IMR-90 (cell line): ENCODE results near the gene RELN. TPM values are rescaled to one million over a fixed set of nuclear protein-coding genes. Genes with fewer than 3 reads are reported as not detected.

Experiments used
- ATAC-seq: fragments of 200-7000 bp; cut with Tn5 transposase; 2 replicates; pipeline ENCODE4 v1.9.1; 2020; ENCODE audit warnings: low read depth, mild to moderate bottlenecking, moderate library complexity
- BruUV-seq: library from RNA; stranded (reverse); fragments of 400-500 nt; replicated peaks from 2 replicates; lab custom pipeline; 2021; lab: Mats Ljungman, UMichigan
- CTCF ChIA-PET: fragments of 300-600 bp; formaldehyde crosslinking; extraction: SDS; loops from one replicate; lab custom pipeline; 2021; ENCODE audit warnings: antibody characterized with exemption; lab: Yijun Ruan, JAX
- POLR2A ChIA-PET: fragments of 300-600 bp; sonication (Branson Sonifier 250); formaldehyde crosslinking; loops from one replicate; lab custom pipeline; 2022; ENCODE audit warnings: antibody characterized with exemption; ENCODE audit not compliant: unreplicated experiment; lab: Charles Lee
- DNase-seq: peaks from one replicate; pipeline ENCODE4 v3.0.0; 2013
- H2AFZ ChIP-seq: replicated peaks from 2 replicates; pipeline ENCODE3; 2013; ENCODE audit warnings: low read length, mild to moderate bottlenecking; ENCODE audit not compliant: poor library complexity
- H2AK5ac ChIP-seq: 2 replicates; pipeline ENCODE4 v1.6.1; 2013; ENCODE audit warnings: low read depth, low read length, inconsistent platforms
- H2AK9ac ChIP-seq: replicated peaks from 2 replicates; pipeline ENCODE3; 2013; ENCODE audit warnings: mild to moderate bottlenecking, low read depth, low read length, moderate library complexity; ENCODE audit not compliant: poor library complexity
- H2BK120ac ChIP-seq: 2 replicates; pipeline ENCODE4 v1.6.1; 2013; ENCODE audit warnings: low read depth, low read length, inconsistent platforms
- H2BK15ac ChIP-seq: 3 replicates; pipeline ENCODE4 v1.6.1; 2013; ENCODE audit warnings: low read depth, low read length, inconsistent platforms
- H2BK20ac ChIP-seq: 2 replicates; pipeline ENCODE4 v1.6.1; 2013; ENCODE audit warnings: low read depth, mild to moderate bottlenecking, inconsistent platforms, low read length, moderate library complexity
- H2BK5ac ChIP-seq: 2 replicates; pipeline ENCODE4 v1.6.1; 2013; ENCODE audit warnings: mild to moderate bottlenecking, low read depth, low read length, inconsistent platforms; ENCODE audit not compliant: poor library complexity, severe bottlenecking
- H3K14ac ChIP-seq: replicated peaks from 2 replicates; pipeline ENCODE4 v1.6.1; 2013; ENCODE audit warnings: low read depth, low read length, inconsistent platforms
- H3K18ac ChIP-seq: 2 replicates; pipeline ENCODE4 v1.6.1; 2013; ENCODE audit warnings: low read depth, low read length, control low read depth
- H3K23ac ChIP-seq: 2 replicates; pipeline ENCODE4 v1.6.1; 2013; ENCODE audit warnings: low read depth, low read length, inconsistent platforms
- H3K27ac ChIP-seq: 2 replicates; pipeline ENCODE4 v1.5.1; 2013; ENCODE audit warnings: mild to moderate bottlenecking, control low read depth, low read length; ENCODE audit not compliant: insufficient read depth
- H3K27me3 ChIP-seq: 2 replicates; pipeline ENCODE4 v1.6.1; 2013; ENCODE audit warnings: low read length; ENCODE audit not compliant: control insufficient read depth, insufficient read depth
- H3K36me3 ChIP-seq: 2 replicates; pipeline ENCODE4 v1.6.1; 2013; ENCODE audit warnings: low read length, mixed read lengths; ENCODE audit not compliant: control insufficient read depth, insufficient read depth
- H3K4ac ChIP-seq: 2 replicates; pipeline ENCODE4 v1.6.1; 2013; ENCODE audit warnings: low read depth, low read length, inconsistent platforms
- H3K4me1 ChIP-seq: 2 replicates; pipeline ENCODE4 v1.6.1; 2013; ENCODE audit warnings: low read length, mixed read lengths; ENCODE audit not compliant: control insufficient read depth, insufficient read depth
- H3K4me2 ChIP-seq: 2 replicates; pipeline ENCODE4 v1.6.1; 2013; ENCODE audit warnings: low read depth, mild to moderate bottlenecking, control low read depth, low read length, moderate library complexity
- H3K4me3 ChIP-seq: 2 replicates; pipeline ENCODE4 v1.5.1; 2013; ENCODE audit warnings: low read depth, mild to moderate bottlenecking, control low read depth, low read length, moderate library complexity; ENCODE audit not compliant: insufficient read depth
- H3K56ac ChIP-seq: 2 replicates; pipeline ENCODE4 v1.6.1; 2013; ENCODE audit warnings: low read length, inconsistent platforms; ENCODE audit not compliant: insufficient read depth; ENCODE audit errors: extremely low read depth
- H3K79me1 ChIP-seq, 2 experiments: 2 replicates each; pipeline ENCODE4 v1.6.1; 2013; ENCODE audit warnings: low read length in 2 of 2, inconsistent platforms in 1 of 2, low read depth in 1 of 2
- H3K9ac ChIP-seq: 2 replicates; pipeline ENCODE4 v1.6.1; 2013; ENCODE audit warnings: low read depth, low read length, control low read depth
- H3K9me1 ChIP-seq: 2 replicates; pipeline ENCODE4 v1.6.1; 2013; ENCODE audit warnings: low read length, inconsistent platforms; ENCODE audit not compliant: insufficient read depth
- H3K9me3 ChIP-seq: 2 replicates; pipeline ENCODE4 v1.6.1; 2013; ENCODE audit warnings: low read length; ENCODE audit not compliant: control insufficient read depth, insufficient read depth
- H4K20me1 ChIP-seq: 2 replicates; pipeline ENCODE4 v1.6.1; 2013; ENCODE audit warnings: low read length, inconsistent platforms; ENCODE audit not compliant: insufficient read depth
- H4K5ac ChIP-seq: 2 replicates; pipeline ENCODE4 v1.6.1; 2013; ENCODE audit warnings: mild to moderate bottlenecking, low read depth, low read length, control low read depth
- H4K8ac ChIP-seq, 2 experiments: 2 replicates each; pipeline ENCODE4 v1.6.1; 2013; ENCODE audit warnings: low read depth in 2 of 2, low read length in 2 of 2, control low read depth in 1 of 2, inconsistent platforms in 1 of 2
- H4K91ac ChIP-seq: 2 replicates; pipeline ENCODE4 v1.6.1; 2013; ENCODE audit warnings: low read depth, low read length, inconsistent platforms; ENCODE audit not compliant: insufficient read depth
- CEBPB ChIP-seq: IDR thresholded peaks from 2 replicates; pipeline ENCODE4 v1.6.1; 2012; ENCODE audit warnings: low read depth, low read length, improper control_type of control experiment
- CHD1 ChIP-seq: IDR thresholded peaks from 2 replicates; pipeline ENCODE4 v1.6.1; 2012; ENCODE audit warnings: low read depth, low read length, improper control_type of control experiment
- MAFK ChIP-seq: IDR thresholded peaks from 2 replicates; pipeline ENCODE4 v1.6.1; 2012; ENCODE audit warnings: low read depth, low read length, improper control_type of control experiment
- MAZ ChIP-seq: IDR thresholded peaks from 2 replicates; pipeline ENCODE4 v1.6.1; 2012; ENCODE audit warnings: low read depth, mild to moderate bottlenecking, low read length, improper control_type of control experiment, moderate library complexity, borderline replicate concordance
- MXI1 ChIP-seq: IDR thresholded peaks from 2 replicates; pipeline ENCODE4 v1.6.1; 2012; ENCODE audit warnings: low read depth, mild to moderate bottlenecking, low read length, moderate library complexity, borderline replicate concordance
- NFE2L2 ChIP-seq: fragments of 150-350 bp; IDR thresholded peaks from 2 replicates; pipeline ENCODE4 v1.6.1; 2016; ENCODE audit warnings: low read depth, mild to moderate bottlenecking, low read length
- POLR2A ChIP-seq: IDR thresholded peaks from 2 replicates; pipeline ENCODE4 v1.6.1; 2012; ENCODE audit warnings: mild to moderate bottlenecking, low read depth, low read length
- RAD21 ChIP-seq: IDR thresholded peaks from 2 replicates; pipeline ENCODE4 v1.6.1; 2012; ENCODE audit warnings: low read length, improper control_type of control experiment
- RCOR1 ChIP-seq: IDR thresholded peaks from 2 replicates; pipeline ENCODE4 v1.6.1; 2012; ENCODE audit warnings: mild to moderate bottlenecking, low read length, improper control_type of control experiment; ENCODE audit not compliant: insufficient replicate concordance
- RFX5 ChIP-seq: IDR thresholded peaks from 2 replicates; pipeline ENCODE4 v1.8.0; 2012; ENCODE audit warnings: low read depth, mild to moderate bottlenecking, low read length, moderate library complexity
- SMC3 ChIP-seq: fragments of 150-350 bp; IDR thresholded peaks from 2 replicates; pipeline ENCODE4 v1.6.1; 2016; ENCODE audit warnings: low read depth, mild to moderate bottlenecking, antibody characterized with exemption, low read length, moderate library complexity
- WGBS, 2 experiments: methylation state at CpG; one replicate each; pipeline versions ENCODE4 v1.1.5 to v1.1.7; 2013; ENCODE audit warnings: missing lambda C conversion rate in 2 of 2; ENCODE audit not compliant: insufficient read length in 1 of 2; ENCODE audit errors: extremely low coverage in 2 of 2; 5-methylcytosine and 5-hydroxymethylcytosine counted together
- dilution Hi-C: fragments of 300-500 bp; cut with HindIII; formaldehyde crosslinking; loops from one replicate; pipeline ENCODE4 v1.14.3; 2018; ENCODE audit warnings: low sequenced_read_pairs; ENCODE audit not compliant: unreplicated experiment
- in situ Hi-C: fragments of 300-500 bp; cut with MboI; formaldehyde crosslinking; loops from 3 replicates; pipeline ENCODE4 v1.14.3; 2019; ENCODE audit warnings: low sequenced_read_pairs, inconsistent platforms, mixed read lengths
- intact Hi-C: fragments of 100-400 bp; cut with micrococcal nuclease; formaldehyde crosslinking; loops from 2 replicates; pipeline ENCODE4 v1.10.0; 2022
- polyA plus RNA-seq, 3 experiments: library from polyadenylated mRNA; depleted of rRNA; stranded (reverse); fragments of >200 nt; gene quantifications; 2 replicates each; pipeline ENCODE4 v1.2.3, GENCODE V29; 2012; ENCODE audit warnings: low replicate concordance in 1 of 3
- total RNA-seq: library from RNA; depleted of rRNA; stranded (reverse); fragments of >200 nt; gene quantifications from 2 replicates; pipeline ENCODE4 v1.2.3, GENCODE V29; 2012
- TF ChIP-seq, protein P1 (sequence below): fragments of 150-350 bp; IDR thresholded peaks from 2 replicates; pipeline ENCODE4 v1.6.1; 2016; ENCODE audit warnings: low read depth, mild to moderate bottlenecking, low read length, moderate library complexity, borderline replicate concordance
- TF ChIP-seq, protein P2 (sequence below): fragments of 150-350 bp; IDR thresholded peaks from 2 replicates; pipeline ENCODE4 v1.6.1; 2017; ENCODE audit warnings: mild to moderate bottlenecking, antibody characterized with exemption, low read length, low read depth
- TF ChIP-seq, protein P3 (sequence below): conservative IDR thresholded peaks from 2 replicates; pipeline ENCODE4 v1.5.1; 2012; ENCODE audit warnings: mild to moderate bottlenecking, low read depth, low read length, improper control_type of control experiment

RELN gene
- total and polyA plus RNA-seq, 2 of the 4 experiments (the other 2 are of a cell fraction) = 14.7 to 23.7 TPM

DNA sequence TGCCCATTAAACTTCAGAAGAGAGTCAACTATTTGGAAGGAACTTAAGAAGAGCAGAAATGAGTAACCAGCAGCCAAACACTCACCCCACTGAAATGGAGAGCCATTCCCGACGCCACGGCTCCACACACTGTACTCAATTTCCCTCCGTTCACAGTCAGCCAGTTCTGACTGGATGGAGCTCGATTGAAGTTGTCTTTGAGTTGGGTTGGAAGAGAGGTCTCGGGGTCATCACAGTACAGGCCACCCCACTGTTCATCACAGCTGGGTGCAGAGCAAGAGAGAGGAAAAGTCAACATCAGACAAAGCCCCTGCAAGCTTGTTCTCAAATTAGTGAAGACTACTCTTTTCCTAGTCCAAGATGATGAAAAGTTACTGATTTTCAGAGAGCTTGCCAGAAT is 467.5 kb downstream of the RELN start:
- H2BK20ac ChIP-seq = no peak overlapping the region
- H3K79me1 ChIP-seq = no peaks in the 10 kb centered on the region
- no peak overlapping the region for H3K23ac ChIP-seq
- H4K20me1 ChIP-seq = no peaks in the 10 kb centered on the region
- intact Hi-C loops = loop anchor here (2.0 to 10.0 kb wide), 4 partner anchors 75 to 1323 kb away; partner anchors contain the start of gene SLC26A5
- no peak overlapping the region for H2AK9ac ChIP-seq
- no peak overlapping the region for H2BK15ac ChIP-seq
- H3K4me2 ChIP-seq = no peak overlapping the region
- no peaks in the 10 kb centered on the region; the same call in 1 of the 2 replicates for H3K27me3 ChIP-seq
- H3K36me3 ChIP-seq = no peaks in the 10 kb centered on the region
- 0 out of 2 replicates have a peak, but pooled peaks cover 2% of the 10 kb centered on the region for H3K4me1 ChIP-seq
- H4K5ac ChIP-seq = no peak overlapping the region
- H3K4me3 ChIP-seq = no peak overlapping the region
- H4K8ac ChIP-seq = no peak overlapping the region
- no peak overlapping the region for H2AK5ac ChIP-seq
- no CpG with 5 or more reads among the region's 6 CpGs for WGBS, 2 experiments
- H3K9me3 ChIP-seq = no peaks in the 10 kb centered on the region
- no peak overlapping the region for H3K18ac ChIP-seq
- CTCF ChIA-PET = no interaction called here
- no peak overlapping the region for H3K4ac ChIP-seq
- 0 out of 2 replicates have a peak overlapping the region, but pooled peaks have one; percentile 1 for H3K14ac ChIP-seq
- in situ Hi-C loops = loop anchor here (5.0 kb wide), 1 partner anchor 635 kb away; no protein-coding TSS in a partner anchor
- no peaks in the 10 kb centered on the region for H3K9me1 ChIP-seq
- H3K27ac ChIP-seq = no peak overlapping the region
- no peak overlapping the region for H3K56ac ChIP-seq
- ATAC-seq = no peak
- DNase-seq = no peak
- BruUV-seq = no TSS peak
- POLR2A ChIA-PET = no interaction called here
- dilution Hi-C loops = no loop called here
- no peak overlapping the region for H4K91ac ChIP-seq
- no peak for TF ChIP-seq CHD1
- no peak for TF ChIP-seq RCOR1
- TF ChIP-seq SMC3 = no peak
- TF ChIP-seq, protein P1, sequence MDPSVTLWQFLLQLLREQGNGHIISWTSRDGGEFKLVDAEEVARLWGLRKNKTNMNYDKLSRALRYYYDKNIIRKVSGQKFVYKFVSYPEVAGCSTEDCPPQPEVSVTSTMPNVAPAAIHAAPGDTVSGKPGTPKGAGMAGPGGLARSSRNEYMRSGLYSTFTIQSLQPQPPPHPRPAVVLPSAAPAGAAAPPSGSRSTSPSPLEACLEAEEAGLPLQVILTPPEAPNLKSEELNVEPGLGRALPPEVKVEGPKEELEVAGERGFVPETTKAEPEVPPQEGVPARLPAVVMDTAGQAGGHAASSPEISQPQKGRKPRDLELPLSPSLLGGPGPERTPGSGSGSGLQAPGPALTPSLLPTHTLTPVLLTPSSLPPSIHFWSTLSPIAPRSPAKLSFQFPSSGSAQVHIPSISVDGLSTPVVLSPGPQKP = no peak
- TF ChIP-seq MXI1 = no peak
- no peak for TF ChIP-seq MAZ
- no peak for TF ChIP-seq NFE2L2
- TF ChIP-seq CEBPB = no peak
- TF ChIP-seq, protein P2, sequence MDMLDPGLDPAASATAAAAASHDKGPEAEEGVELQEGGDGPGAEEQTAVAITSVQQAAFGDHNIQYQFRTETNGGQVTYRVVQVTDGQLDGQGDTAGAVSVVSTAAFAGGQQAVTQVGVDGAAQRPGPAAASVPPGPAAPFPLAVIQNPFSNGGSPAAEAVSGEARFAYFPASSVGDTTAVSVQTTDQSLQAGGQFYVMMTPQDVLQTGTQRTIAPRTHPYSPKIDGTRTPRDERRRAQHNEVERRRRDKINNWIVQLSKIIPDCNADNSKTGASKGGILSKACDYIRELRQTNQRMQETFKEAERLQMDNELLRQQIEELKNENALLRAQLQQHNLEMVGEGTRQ = no peak
- TF ChIP-seq, protein P3, sequence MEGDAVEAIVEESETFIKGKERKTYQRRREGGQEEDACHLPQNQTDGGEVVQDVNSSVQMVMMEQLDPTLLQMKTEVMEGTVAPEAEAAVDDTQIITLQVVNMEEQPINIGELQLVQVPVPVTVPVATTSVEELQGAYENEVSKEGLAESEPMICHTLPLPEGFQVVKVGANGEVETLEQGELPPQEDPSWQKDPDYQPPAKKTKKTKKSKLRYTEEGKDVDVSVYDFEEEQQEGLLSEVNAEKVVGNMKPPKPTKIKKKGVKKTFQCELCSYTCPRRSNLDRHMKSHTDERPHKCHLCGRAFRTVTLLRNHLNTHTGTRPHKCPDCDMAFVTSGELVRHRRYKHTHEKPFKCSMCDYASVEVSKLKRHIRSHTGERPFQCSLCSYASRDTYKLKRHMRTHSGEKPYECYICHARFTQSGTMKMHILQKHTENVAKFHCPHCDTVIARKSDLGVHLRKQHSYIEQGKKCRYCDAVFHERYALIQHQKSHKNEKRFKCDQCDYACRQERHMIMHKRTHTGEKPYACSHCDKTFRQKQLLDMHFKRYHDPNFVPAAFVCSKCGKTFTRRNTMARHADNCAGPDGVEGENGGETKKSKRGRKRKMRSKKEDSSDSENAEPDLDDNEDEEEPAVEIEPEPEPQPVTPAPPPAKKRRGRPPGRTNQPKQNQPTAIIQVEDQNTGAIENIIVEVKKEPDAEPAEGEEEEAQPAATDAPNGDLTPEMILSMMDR = no peak
- no peak for TF ChIP-seq POLR2A
- TF ChIP-seq RAD21 = no peak
- TF ChIP-seq RFX5 = no peak
- TF ChIP-seq MAFK = no peak
- H2AFZ ChIP-seq = peak overlapping the region; percentile 58
- H3K9ac ChIP-seq = no peak overlapping the region
- H2BK5ac ChIP-seq = no peak overlapping the region
- no peak overlapping the region for H2BK120ac ChIP-seq
